Measurements from ENCODE around the gene HMX3.

DNA sequence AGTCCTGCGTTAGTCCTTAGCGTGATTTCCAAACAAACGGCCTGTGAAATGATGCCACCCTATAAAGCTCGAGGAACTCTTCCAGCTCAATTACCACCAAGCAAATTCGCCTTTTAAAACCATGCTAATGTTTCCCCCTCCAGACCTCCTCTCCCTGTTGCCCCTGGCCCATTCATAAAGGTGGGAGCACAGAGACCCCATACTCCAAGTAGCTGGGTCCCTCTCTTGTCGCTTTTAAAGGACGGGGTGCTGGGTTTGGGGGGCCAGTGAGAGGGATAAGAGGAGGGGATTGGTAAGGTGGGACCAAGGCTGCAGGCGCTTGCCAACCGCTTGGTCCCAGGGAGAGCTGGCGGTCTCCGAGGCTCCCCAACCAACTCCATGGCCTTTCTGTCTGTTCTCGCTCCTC lies 13.4 kb downstream of the HMX3 start:
- TF ChIP-seq, protein P1, sequence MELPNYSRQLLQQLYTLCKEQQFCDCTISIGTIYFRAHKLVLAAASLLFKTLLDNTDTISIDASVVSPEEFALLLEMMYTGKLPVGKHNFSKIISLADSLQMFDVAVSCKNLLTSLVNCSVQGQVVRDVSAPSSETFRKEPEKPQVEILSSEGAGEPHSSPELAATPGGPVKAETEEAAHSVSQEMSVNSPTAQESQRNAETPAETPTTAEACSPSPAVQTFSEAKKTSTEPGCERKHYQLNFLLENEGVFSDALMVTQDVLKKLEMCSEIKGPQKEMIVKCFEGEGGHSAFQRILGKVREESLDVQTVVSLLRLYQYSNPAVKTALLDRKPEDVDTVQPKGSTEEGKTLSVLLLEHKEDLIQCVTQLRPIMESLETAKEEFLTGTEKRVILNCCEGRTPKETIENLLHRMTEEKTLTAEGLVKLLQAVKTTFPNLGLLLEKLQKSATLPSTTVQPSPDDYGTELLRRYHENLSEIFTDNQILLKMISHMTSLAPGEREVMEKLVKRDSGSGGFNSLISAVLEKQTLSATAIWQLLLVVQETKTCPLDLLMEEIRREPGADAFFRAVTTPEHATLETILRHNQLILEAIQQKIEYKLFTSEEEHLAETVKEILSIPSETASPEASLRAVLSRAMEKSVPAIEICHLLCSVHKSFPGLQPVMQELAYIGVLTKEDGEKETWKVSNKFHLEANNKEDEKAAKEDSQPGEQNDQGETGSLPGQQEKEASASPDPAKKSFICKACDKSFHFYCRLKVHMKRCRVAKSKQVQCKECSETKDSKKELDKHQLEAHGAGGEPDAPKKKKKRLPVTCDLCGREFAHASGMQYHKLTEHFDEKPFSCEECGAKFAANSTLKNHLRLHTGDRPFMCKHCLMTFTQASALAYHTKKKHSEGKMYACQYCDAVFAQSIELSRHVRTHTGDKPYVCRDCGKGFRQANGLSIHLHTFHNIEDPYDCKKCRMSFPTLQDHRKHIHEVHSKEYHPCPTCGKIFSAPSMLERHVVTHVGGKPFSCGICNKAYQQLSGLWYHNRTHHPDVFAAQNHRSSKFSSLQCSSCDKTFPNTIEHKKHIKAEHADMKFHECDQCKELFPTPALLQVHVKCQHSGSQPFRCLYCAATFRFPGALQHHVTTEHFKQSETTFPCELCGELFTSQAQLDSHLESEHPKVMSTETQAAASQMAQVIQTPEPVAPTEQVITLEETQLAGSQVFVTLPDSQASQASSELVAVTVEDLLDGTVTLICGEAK (IDR thresholded peaks at IDR 0.05) = no peak
- TF ChIP-seq, protein P1 (CRISPR knock-in tag; IDR thresholded peaks at IDR 0.05) = no peak
- TF ChIP-seq BHLHE40 (IDR thresholded peaks at IDR 0.05; ENCODE audit: low read length) = no peak
- TF ChIP-seq NCOR1 (IDR thresholded peaks at IDR 0.05; ENCODE audit: borderline replicate concordance, low read length) = no peak
- TF ChIP-seq POLR2AphosphoS5 (IDR thresholded peaks at IDR 0.05; ENCODE audit: low read depth, low read length) = no peak
